SJCRH30 (cell line): Measurements from ENCODE around the gene KDM2B. TPM values are rescaled to one million over a fixed set of nuclear protein-coding genes. Genes with fewer than 3 reads are reported as not detected.
"Not testable (repeated sequence)": the region's sequence is repeated elsewhere in the genome, so short reads cannot be mapped to it uniquely, and the experiment has no call there.

Experiments used
- DNase-seq, 2 experiments: peaks; one replicate each; pipeline ENCODE4 v3.0.0-alpha.2; 2015 to 2020
- H3K27ac ChIP-seq: fragments of 250-450 bp; sonication (Bioruptor Pico); 2 replicates; pipeline ENCODE4 v1.5.1; 2020; ENCODE audit warnings: mild to moderate bottlenecking, moderate library complexity
- H3K27me3 ChIP-seq: fragments of 250-450 bp; sonication (Bioruptor Pico); 2 replicates; pipeline ENCODE4 v1.5.1; 2020; ENCODE audit warnings: mild to moderate bottlenecking, moderate library complexity
- H3K36me3 ChIP-seq: fragments of 250-450 bp; sonication (Bioruptor Pico); 2 replicates; pipeline ENCODE4 v1.5.1; 2020; ENCODE audit warnings: mild to moderate bottlenecking, moderate library complexity
- H3K4me1 ChIP-seq: fragments of 250-450 bp; sonication (Bioruptor Pico); 2 replicates; pipeline ENCODE4 v1.5.1; 2020; ENCODE audit warnings: mild to moderate bottlenecking, moderate library complexity
- H3K4me3 ChIP-seq: fragments of 250-450 bp; sonication (Bioruptor Pico); 2 replicates; pipeline ENCODE4 v1.5.1; 2020; ENCODE audit warnings: mild to moderate bottlenecking, moderate library complexity
- H3K9me3 ChIP-seq: fragments of 250-450 bp; sonication (Bioruptor Pico); replicated peaks from 2 replicates; pipeline ENCODE4 v1.5.1; 2020; ENCODE audit warnings: mild to moderate bottlenecking, moderate library complexity
- total RNA-seq: library from RNA; depleted of rRNA; stranded (reverse); fragments of >200 nt; shearing (Covaris generic); gene quantifications from 2 replicates; pipeline ENCODE4 v1.2.3, GENCODE V29; 2014; rRNA removed

Gene KDM2B
- total RNA-seq, 1 experiment from 2014 or later: 48.4 TPM

GRCh38 chr12:121391619-121392324, 189.1 kb downstream of the KDM2B start:
- Histone ChIP-seq H3K36me3 (no peaks in the 10 kb centered on the region), H3K27ac (no peak overlapping the region), H3K27me3 (no peaks in the 10 kb centered on the region), H3K4me3 (no peak overlapping the region), H3K9me3 (no peaks in the 10 kb centered on the region), H3K4me1 (no peaks in the 10 kb centered on the region)
- peak in 1 of 2 experiments; percentile 25 for DNase-seq

DNA sequence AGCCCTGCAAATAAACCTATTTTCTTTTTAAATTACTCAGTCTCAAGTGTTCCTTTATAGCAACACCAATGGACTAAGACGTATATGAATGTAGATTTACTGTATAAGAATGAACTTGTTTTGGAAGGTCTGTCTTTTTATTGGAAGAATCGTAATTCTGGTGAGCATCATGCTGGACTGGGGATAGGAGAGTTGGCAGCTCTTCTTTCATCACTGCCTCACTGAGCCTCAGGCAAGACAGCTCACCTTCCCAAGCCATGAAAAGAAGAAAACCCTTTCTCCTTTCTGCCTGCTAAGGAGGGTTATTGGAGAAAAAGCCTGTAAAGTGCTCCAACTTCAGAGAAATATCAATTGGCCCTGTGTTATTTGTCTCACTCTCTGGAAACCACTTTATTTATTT, 190.0 kb downstream of the KDM2B start:
- Histone ChIP-seq H3K36me3 (no peaks in the 10 kb centered on the region), H3K27ac (no peak overlapping the region), H3K9me3 (no peaks in the 10 kb centered on the region), H3K4me3 (no peak overlapping the region), H3K4me1 (no peaks in the 10 kb centered on the region), H3K27me3 (no peaks in the 10 kb centered on the region)
- DNase-seq: no peak

GRCh38 chr12:121388421-121388981, 192.3 kb downstream of the KDM2B start:
- DNase-seq: no peak
- H3K4me3 ChIP-seq: no peak overlapping the region
- H3K36me3 ChIP-seq: no peaks in the 10 kb centered on the region
- H3K27ac ChIP-seq: no peak overlapping the region
- no peaks in the 10 kb centered on the region for H3K27me3 ChIP-seq
- H3K4me1 ChIP-seq: no peaks in the 10 kb centered on the region
- H3K9me3 ChIP-seq: no peaks in the 10 kb centered on the region

GRCh38 chr12:121384891-121385290, 195.9 kb downstream of the KDM2B start:
- not testable (repeated sequence) for H3K9me3 ChIP-seq, DNase-seq, H3K27ac ChIP-seq, H3K4me1 ChIP-seq, H3K36me3 ChIP-seq, H3K4me3 ChIP-seq, H3K27me3 ChIP-seq

GRCh38 chr12:121383601-121384021, 197.2 kb downstream of the KDM2B start:
- no peaks in the 10 kb centered on the region for H3K36me3 ChIP-seq
- DNase-seq: no peak

DNA sequence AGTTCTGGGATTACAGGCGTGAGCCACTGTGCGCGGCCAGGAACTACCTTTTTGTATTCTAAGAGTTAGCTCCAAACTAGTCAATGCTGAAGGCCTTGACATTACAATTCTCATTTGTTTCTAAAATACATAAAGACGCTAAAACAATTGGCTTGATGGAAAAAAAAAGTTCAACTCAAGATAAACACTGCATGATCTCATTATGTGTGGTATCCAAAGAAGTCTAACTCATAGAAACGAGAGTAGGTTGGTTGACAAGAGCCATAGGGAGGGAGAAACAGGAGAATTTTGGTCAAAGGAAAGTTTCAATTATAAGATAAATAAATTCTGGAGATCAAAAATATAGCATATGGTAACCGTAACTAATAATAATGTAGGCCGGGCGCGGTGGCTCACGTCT, 200.9 kb downstream of the KDM2B start:
- no peak overlapping the region for H3K27ac ChIP-seq
- no peaks in the 10 kb centered on the region for H3K4me1 ChIP-seq
- H3K27me3 ChIP-seq: no peaks in the 10 kb centered on the region
- no peaks in the 10 kb centered on the region for H3K9me3 ChIP-seq
- H3K4me3 ChIP-seq: no peak overlapping the region
- DNase-seq: no peak
- no peaks in the 10 kb centered on the region for H3K36me3 ChIP-seq

More at GRCh38 chr12:121383601-121384021, 197.2 kb downstream of the KDM2B start:
- Histone ChIP-seq H3K27me3 (no peaks in the 10 kb centered on the region), H3K4me3 (no peak overlapping the region), H3K4me1 (no peaks in the 10 kb centered on the region), H3K27ac (no peak overlapping the region), H3K9me3 (no peaks in the 10 kb centered on the region)

Other genes starting within 250 kb of the KDM2B start
- gene ANAPC5, start 228.6 kb downstream of the KDM2B start, total RNA-seq: 107 and 115 TPM in 2 replicates
- 61.0 and 66.2 TPM in 2 replicates for gene RNF34, start 180.9 kb downstream of the KDM2B start, total RNA-seq
- 11.5 and 12.2 TPM in 2 replicates for gene ORAI1, start 45.5 kb upstream of the KDM2B start, total RNA-seq
- gene MORN3, start 88.6 kb upstream of the KDM2B start, total RNA-seq: 0.68 and 0.75 TPM in 2 replicates
- gene TMEM120B, start 131.7 kb upstream of the KDM2B start, total RNA-seq: 23.9 and 25.5 TPM in 2 replicates
- 2.8 and 5.2 TPM in 2 replicates for gene RHOF, start 212.7 kb upstream of the KDM2B start, total RNA-seq
- gene SETD1B, start 223.0 kb upstream of the KDM2B start, total RNA-seq: 3.2 and 3.8 TPM in 2 replicates